Measurements from ENCODE around the gene RENBP.

Gene RENBP

GRCh38 chrX:153969125-153969903 is 24.9 kb upstream of the RENBP start:
- H3K4me1 ChIP-seq (ENCODE audit: control insufficient read depth in 1 of 2, insufficient read depth in 2 of 2, low read length in 2 of 2) = peaks cover 7 to 14% of the 10 kb centered on the region in 2 experiments
- H4K12ac ChIP-seq (ENCODE audit: low read depth, low read length) = no peak overlapping the region
- DNase-seq = no peak
- H2BK12ac ChIP-seq (ENCODE audit: low read length) = no peak overlapping the region
- peaks cover 61% of the 10 kb centered on the region for H3K79me2 ChIP-seq (ENCODE audit: control insufficient read depth, insufficient read depth, low read length, poor library complexity)
- no peak overlapping the region for H3K18ac ChIP-seq (ENCODE audit: low read length)
- peak overlapping the region; percentile 98 for H3K4me3 ChIP-seq (ENCODE audit: low read depth, low read length)
- no peak overlapping the region for H4K8ac ChIP-seq (ENCODE audit: low read depth, low read length)
- no CpG with 5 or more reads among the region's 25 CpGs for WGBS (ENCODE audit: extremely low coverage, insufficient coverage, insufficient read length)
- H3K14ac ChIP-seq (ENCODE audit: low read length) = no peak overlapping the region
- H2BK5ac ChIP-seq (ENCODE audit: low read depth, low read length, poor library complexity) = no peak overlapping the region
- H2AK5ac ChIP-seq (ENCODE audit: low read length) = no peak overlapping the region
- H2AFZ ChIP-seq (ENCODE audit: insufficient read depth, low read length, poor library complexity) = no peak overlapping the region
- H3K9me3 ChIP-seq (ENCODE audit: insufficient read depth, low read depth, low read length) = no peaks in the 10 kb centered on the region
- H3K9ac ChIP-seq (ENCODE audit: low read length) = peak overlapping the region; percentile 74
- H3K27ac ChIP-seq (ENCODE audit: low read depth, low read length) = no peak overlapping the region
- H3K79me1 ChIP-seq (ENCODE audit: low read length) = peaks cover 21% of the 10 kb centered on the region
- H3K4ac ChIP-seq (ENCODE audit: low read depth, low read length) = peak overlapping the region; percentile 83
- H3K27me3 ChIP-seq (ENCODE audit: insufficient read depth, low read length) = no peaks in the 10 kb centered on the region
- peaks cover 21 to 28% of the 10 kb centered on the region in 2 experiments for H3K36me3 ChIP-seq (ENCODE audit: control insufficient read depth in 1 of 2, insufficient read depth in 2 of 2, low read length in 2 of 2)
- H3K23ac ChIP-seq (ENCODE audit: low read length) = no peak overlapping the region
- no peak overlapping the region for H4K91ac ChIP-seq (ENCODE audit: low read depth, low read length)
- H3K4me2 ChIP-seq (ENCODE audit: low read length) = peak overlapping the region; percentile 96
- no peak overlapping the region for H2BK120ac ChIP-seq (ENCODE audit: insufficient read depth, low read length, poor library complexity)

DNA sequence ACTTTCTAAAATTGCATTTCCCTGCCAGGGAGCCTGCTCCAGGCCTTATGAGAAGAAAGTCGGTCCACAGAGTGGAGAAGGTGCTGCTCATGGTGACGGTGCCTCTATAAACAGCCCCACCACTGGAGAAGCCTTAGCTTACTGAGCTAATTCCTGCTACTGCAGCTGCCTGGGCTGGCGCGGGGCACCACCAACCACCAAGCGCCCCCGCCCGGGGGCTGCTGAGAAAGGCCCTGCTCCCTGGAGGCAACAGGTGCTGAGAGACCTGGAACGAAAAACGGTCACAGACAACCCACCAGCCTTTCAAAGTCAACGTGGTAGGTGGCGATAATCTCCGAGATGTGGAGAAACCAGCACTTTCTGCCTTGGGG is 24.3 kb upstream of the RENBP start:
- no peak overlapping the region for H2BK120ac ChIP-seq (ENCODE audit: insufficient read depth, low read length, poor library complexity)
- no peak overlapping the region for H3K27ac ChIP-seq (ENCODE audit: low read depth, low read length)
- peak overlapping the region; percentile 96 for H3K4me2 ChIP-seq (ENCODE audit: low read length)
- H2BK12ac ChIP-seq (ENCODE audit: low read length) = no peak overlapping the region
- peaks cover 21% of the 10 kb centered on the region for H3K79me1 ChIP-seq (ENCODE audit: low read length)
- no peaks in the 10 kb centered on the region for H3K27me3 ChIP-seq (ENCODE audit: insufficient read depth, low read length)
- peaks cover 7 to 14% of the 10 kb centered on the region in 2 experiments for H3K4me1 ChIP-seq (ENCODE audit: control insufficient read depth in 1 of 2, insufficient read depth in 2 of 2, low read length in 2 of 2)
- H4K8ac ChIP-seq (ENCODE audit: low read depth, low read length) = no peak overlapping the region
- H2AK5ac ChIP-seq (ENCODE audit: low read length) = no peak overlapping the region
- no peak overlapping the region for H2AFZ ChIP-seq (ENCODE audit: insufficient read depth, low read length, poor library complexity)
- H4K12ac ChIP-seq (ENCODE audit: low read depth, low read length) = no peak overlapping the region
- H3K9me3 ChIP-seq (ENCODE audit: insufficient read depth, low read depth, low read length) = no peaks in the 10 kb centered on the region
- peaks cover 61% of the 10 kb centered on the region for H3K79me2 ChIP-seq (ENCODE audit: control insufficient read depth, insufficient read depth, low read length, poor library complexity)
- H3K36me3 ChIP-seq (ENCODE audit: control insufficient read depth in 1 of 2, insufficient read depth in 2 of 2, low read length in 2 of 2) = peaks cover 26 to 34% of the 10 kb centered on the region in 2 experiments
- whole genome bisulfite sequencing (ENCODE audit: extremely low coverage, insufficient coverage, insufficient read length) = no CpG with 5 or more reads among the region's 12 CpGs
- no peak overlapping the region for H3K4me3 ChIP-seq (ENCODE audit: low read depth, low read length)
- no peak overlapping the region for H3K14ac ChIP-seq (ENCODE audit: low read length)
- no peak overlapping the region for H2BK5ac ChIP-seq (ENCODE audit: low read depth, low read length, poor library complexity)
- no peak overlapping the region for H3K9ac ChIP-seq (ENCODE audit: low read length)
- DNase-seq = no peak
- no peak overlapping the region for H4K91ac ChIP-seq (ENCODE audit: low read depth, low read length)
- peak overlapping the region; percentile 83 for H3K4ac ChIP-seq (ENCODE audit: low read depth, low read length)
- H3K18ac ChIP-seq (ENCODE audit: low read length) = no peak overlapping the region
- H3K23ac ChIP-seq (ENCODE audit: low read length) = no peak overlapping the region

DNA sequence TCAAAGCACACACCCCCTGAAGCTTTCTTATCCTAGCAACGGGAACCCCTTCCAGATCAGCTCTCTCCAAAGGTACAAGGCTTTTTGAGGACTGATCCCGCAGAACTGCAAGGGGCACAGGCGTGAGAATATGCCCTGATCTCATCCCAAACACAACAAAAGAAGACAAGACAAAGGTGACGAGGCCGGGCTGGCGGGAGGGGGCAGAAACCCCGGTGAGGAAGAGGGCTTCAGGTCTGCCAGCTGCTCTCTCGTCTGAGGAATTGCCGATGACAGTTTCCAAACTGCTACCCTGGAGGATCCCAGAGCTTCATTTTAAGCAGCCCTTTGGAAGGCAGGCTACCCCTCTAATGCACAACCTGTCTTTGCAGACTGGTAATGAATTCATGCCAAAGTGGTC is 23.8 kb upstream of the RENBP start:
- DNase-seq = no peak
- H4K8ac ChIP-seq (ENCODE audit: low read depth, low read length) = no peak overlapping the region
- no peak overlapping the region for H3K18ac ChIP-seq (ENCODE audit: low read length)
- H3K14ac ChIP-seq (ENCODE audit: low read length) = no peak overlapping the region
- H3K9ac ChIP-seq (ENCODE audit: low read length) = no peak overlapping the region
- H3K23ac ChIP-seq (ENCODE audit: low read length) = no peak overlapping the region
- peaks cover 21% of the 10 kb centered on the region for H3K79me1 ChIP-seq (ENCODE audit: low read length)
- no peak overlapping the region for H3K27ac ChIP-seq (ENCODE audit: low read depth, low read length)
- no peak overlapping the region for H2AFZ ChIP-seq (ENCODE audit: insufficient read depth, low read length, poor library complexity)
- H3K79me2 ChIP-seq (ENCODE audit: control insufficient read depth, insufficient read depth, low read length, poor library complexity) = peaks cover 61% of the 10 kb centered on the region
- no peak overlapping the region for H3K4me3 ChIP-seq (ENCODE audit: low read depth, low read length)
- no peaks in the 10 kb centered on the region for H3K9me3 ChIP-seq (ENCODE audit: insufficient read depth, low read depth, low read length)
- H3K4me1 ChIP-seq (ENCODE audit: control insufficient read depth in 1 of 2, insufficient read depth in 2 of 2, low read length in 2 of 2) = peaks cover 7 to 10% of the 10 kb centered on the region in 2 experiments
- no peak overlapping the region for H2BK120ac ChIP-seq (ENCODE audit: insufficient read depth, low read length, poor library complexity)
- H3K36me3 ChIP-seq (ENCODE audit: control insufficient read depth in 1 of 2, insufficient read depth in 2 of 2, low read length in 2 of 2) = peaks cover 31 to 39% of the 10 kb centered on the region in 2 experiments
- H3K4me2 ChIP-seq (ENCODE audit: low read length) = no peak overlapping the region
- peak overlapping the region; percentile 83 for H3K4ac ChIP-seq (ENCODE audit: low read depth, low read length)
- no peak overlapping the region for H4K91ac ChIP-seq (ENCODE audit: low read depth, low read length)
- no peak overlapping the region for H2BK12ac ChIP-seq (ENCODE audit: low read length)
- no peak overlapping the region for H4K12ac ChIP-seq (ENCODE audit: low read depth, low read length)
- no peak overlapping the region for H2AK5ac ChIP-seq (ENCODE audit: low read length)
- no peaks in the 10 kb centered on the region for H3K27me3 ChIP-seq (ENCODE audit: insufficient read depth, low read length)
- no CpG with 5 or more reads among the region's 9 CpGs for WGBS (ENCODE audit: extremely low coverage, insufficient coverage, insufficient read length)
- H2BK5ac ChIP-seq (ENCODE audit: low read depth, low read length, poor library complexity) = no peak overlapping the region

DNA sequence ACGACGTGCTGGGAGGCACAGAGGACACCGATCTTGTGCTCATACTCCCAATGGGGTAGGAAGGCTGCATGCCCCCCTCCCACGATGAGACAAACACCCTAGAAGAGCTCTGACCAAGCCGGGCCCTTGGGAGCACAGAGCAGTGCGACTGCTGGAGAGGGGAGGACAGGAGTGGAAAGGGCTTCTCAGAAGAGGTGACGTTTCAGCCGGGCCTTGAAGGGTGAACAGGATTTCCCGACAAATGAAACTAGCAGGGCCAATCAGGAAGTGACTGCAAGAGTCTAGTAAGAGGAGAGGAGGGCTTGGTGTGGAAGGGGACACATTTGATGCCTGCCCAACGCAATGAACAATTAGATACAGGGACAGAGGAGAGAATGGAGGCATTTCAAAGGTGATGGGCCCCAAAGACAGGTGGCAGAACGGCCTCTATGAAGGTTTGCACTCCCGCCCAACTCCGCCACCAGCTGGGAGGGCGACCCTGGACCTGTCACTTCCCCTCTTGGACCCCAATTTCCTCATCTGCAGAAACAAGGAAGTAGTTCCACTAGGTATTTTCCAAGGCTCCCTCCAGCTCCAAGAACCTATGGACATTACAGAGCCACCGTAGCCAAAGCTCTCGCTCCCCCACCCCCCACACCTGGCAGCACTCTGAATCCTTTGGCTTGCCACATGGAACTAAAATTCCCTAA is 23.2 kb upstream of the RENBP start:
- no peak overlapping the region for H2BK12ac ChIP-seq (ENCODE audit: low read length)
- no peak overlapping the region for H2BK120ac ChIP-seq (ENCODE audit: insufficient read depth, low read length, poor library complexity)
- no peak overlapping the region for H3K23ac ChIP-seq (ENCODE audit: low read length)
- peaks cover 19% of the 10 kb centered on the region for H3K79me1 ChIP-seq (ENCODE audit: low read length)
- H4K8ac ChIP-seq (ENCODE audit: low read depth, low read length) = no peak overlapping the region
- H3K4me1 ChIP-seq (ENCODE audit: control insufficient read depth in 1 of 2, insufficient read depth in 2 of 2, low read length in 2 of 2) = peaks cover 7 to 9% of the 10 kb centered on the region in 2 experiments
- no peaks in the 10 kb centered on the region for H3K9me3 ChIP-seq (ENCODE audit: insufficient read depth, low read depth, low read length)
- no peak overlapping the region for H3K9ac ChIP-seq (ENCODE audit: low read length)
- peak overlapping the region; percentile 83 for H3K4ac ChIP-seq (ENCODE audit: low read depth, low read length)
- H3K14ac ChIP-seq (ENCODE audit: low read length) = no peak overlapping the region
- no peak overlapping the region for H3K27ac ChIP-seq (ENCODE audit: low read depth, low read length)
- peaks cover 37 to 45% of the 10 kb centered on the region in 2 experiments for H3K36me3 ChIP-seq (ENCODE audit: control insufficient read depth in 1 of 2, insufficient read depth in 2 of 2, low read length in 2 of 2)
- WGBS (ENCODE audit: extremely low coverage, insufficient coverage, insufficient read length) = no CpG with 5 or more reads among the region's 16 CpGs
- no peaks in the 10 kb centered on the region for H3K27me3 ChIP-seq (ENCODE audit: insufficient read depth, low read length)
- H3K4me3 ChIP-seq (ENCODE audit: low read depth, low read length) = no peak overlapping the region
- peaks cover 61% of the 10 kb centered on the region for H3K79me2 ChIP-seq (ENCODE audit: control insufficient read depth, insufficient read depth, low read length, poor library complexity)
- no peak for DNase-seq
- no peak overlapping the region for H2AK5ac ChIP-seq (ENCODE audit: low read length)
- no peak overlapping the region for H2AFZ ChIP-seq (ENCODE audit: insufficient read depth, low read length, poor library complexity)
- H4K12ac ChIP-seq (ENCODE audit: low read depth, low read length) = no peak overlapping the region
- H3K4me2 ChIP-seq (ENCODE audit: low read length) = no peak overlapping the region
- H2BK5ac ChIP-seq (ENCODE audit: low read depth, low read length, poor library complexity) = no peak overlapping the region
- no peak overlapping the region for H4K91ac ChIP-seq (ENCODE audit: low read depth, low read length)
- no peak overlapping the region for H3K18ac ChIP-seq (ENCODE audit: low read length)

All from trophoblast cell (in vitro differentiated cells and primary cell).